Measurements from ENCODE around the gene OPALIN.

Gene OPALIN

GRCh38 chr10:96387161-96387560 is 28.4 kb upstream of the OPALIN start:
- no peaks in the 10 kb centered on the region for H3K79me2 ChIP-seq (ENCODE audit: insufficient read depth, low read length)
- H4K20me1 ChIP-seq (ENCODE audit: insufficient read depth, low read length, poor library complexity, severe bottlenecking): no peaks in the 10 kb centered on the region
- no peak overlapping the region for H3K4me3 ChIP-seq (ENCODE audit: low read length, poor library complexity, severe bottlenecking)
- H3K4me2 ChIP-seq (ENCODE audit: low read depth, low read length, poor library complexity, severe bottlenecking): no peak overlapping the region
- H3F3A ChIP-seq (ENCODE audit: low read depth): no peaks in the 10 kb centered on the region
- H3K9ac ChIP-seq (ENCODE audit: low read depth, low read length, poor library complexity, severe bottlenecking): no peak overlapping the region
- no peaks in the 10 kb centered on the region for H3K4me1 ChIP-seq (ENCODE audit: insufficient read depth, low read length, poor library complexity, severe bottlenecking)
- TF ChIP-seq EZH2phosphoT487 (IDR thresholded peaks at IDR 0.05; ENCODE audit: borderline replicate concordance) (no peak), CTCF (conservative IDR thresholded peaks at IDR 0.05; ENCODE audit: low read length) (no peak)
- H3K27me3 ChIP-seq (ENCODE audit: insufficient read depth, low read length, poor library complexity, severe bottlenecking): no peaks in the 10 kb centered on the region
- no peak overlapping the region for H2AFZ ChIP-seq (ENCODE audit: low read length)
- no peaks in the 10 kb centered on the region for H3K9me2 ChIP-seq (replicated peaks; ENCODE audit: low read depth, low read length)
- no peaks in the 10 kb centered on the region for H3K36me3 ChIP-seq (ENCODE audit: insufficient read depth, low read length)
- no peaks in the 10 kb centered on the region for H3K9me3 ChIP-seq (ENCODE audit: insufficient read depth, low read depth, low read length)

- Histone ChIP-seq H2AFZ (ENCODE audit: low read length) (no peak overlapping the region), H3K9ac (ENCODE audit: low read depth, low read length, poor library complexity, severe bottlenecking) (no peak overlapping the region), H4K20me1 (ENCODE audit: insufficient read depth, low read length, poor library complexity, severe bottlenecking) (no peaks in the 10 kb centered on the region), H3K4me2 (ENCODE audit: low read depth, low read length, poor library complexity, severe bottlenecking) (no peak overlapping the region), H3K27me3 (ENCODE audit: insufficient read depth, low read length, poor library complexity, severe bottlenecking) (no peaks in the 10 kb centered on the region), H3K4me1 (ENCODE audit: insufficient read depth, low read length, poor library complexity, severe bottlenecking) (no peaks in the 10 kb centered on the region), H3F3A (ENCODE audit: low read depth) (no peaks in the 10 kb centered on the region), H3K9me2 (replicated peaks; ENCODE audit: low read depth, low read length) (no peaks in the 10 kb centered on the region), H3K36me3 (ENCODE audit: insufficient read depth, low read length) (no peaks in the 10 kb centered on the region), H3K9me3 (ENCODE audit: insufficient read depth, low read depth, low read length) (no peaks in the 10 kb centered on the region), H3K4me3 (ENCODE audit: low read length, poor library complexity, severe bottlenecking) (no peak overlapping the region), H3K79me2 (ENCODE audit: insufficient read depth, low read length) (no peaks in the 10 kb centered on the region)
- no peak for TF ChIP-seq EZH2phosphoT487 (IDR thresholded peaks at IDR 0.05; ENCODE audit: borderline replicate concordance)
- no peak for TF ChIP-seq CTCF (conservative IDR thresholded peaks at IDR 0.05; ENCODE audit: low read length)
Observed at GRCh38 chr10:96384506-96384905, 25.7 kb upstream of the OPALIN start.

GRCh38 chr10:96380821-96381220 is 22.0 kb upstream of the OPALIN start:
- TF ChIP-seq EZH2phosphoT487 (IDR thresholded peaks at IDR 0.05; ENCODE audit: borderline replicate concordance) (no peak), CTCF (conservative IDR thresholded peaks at IDR 0.05; ENCODE audit: low read length) (no peak)
- H2AFZ ChIP-seq (ENCODE audit: low read length): no peak overlapping the region
- H3K4me2 ChIP-seq (ENCODE audit: low read depth, low read length, poor library complexity, severe bottlenecking): no peak overlapping the region
- H3K79me2 ChIP-seq (ENCODE audit: insufficient read depth, low read length): no peaks in the 10 kb centered on the region
- no peak overlapping the region for H3K4me3 ChIP-seq (ENCODE audit: low read length, poor library complexity, severe bottlenecking)
- H3K4me1 ChIP-seq (ENCODE audit: insufficient read depth, low read length, poor library complexity, severe bottlenecking): no peaks in the 10 kb centered on the region
- no peaks in the 10 kb centered on the region for H3K9me2 ChIP-seq (replicated peaks; ENCODE audit: low read depth, low read length)
- no peaks in the 10 kb centered on the region for H3K27me3 ChIP-seq (ENCODE audit: insufficient read depth, low read length, poor library complexity, severe bottlenecking)
- H3F3A ChIP-seq (ENCODE audit: low read depth): no peaks in the 10 kb centered on the region
- no peaks in the 10 kb centered on the region for H3K36me3 ChIP-seq (ENCODE audit: insufficient read depth, low read length)
- H4K20me1 ChIP-seq (ENCODE audit: insufficient read depth, low read length, poor library complexity, severe bottlenecking): no peaks in the 10 kb centered on the region
- no peak overlapping the region for H3K9ac ChIP-seq (ENCODE audit: low read depth, low read length, poor library complexity, severe bottlenecking)
- no peaks in the 10 kb centered on the region for H3K9me3 ChIP-seq (ENCODE audit: insufficient read depth, low read depth, low read length)
